Body of pancreas (tissue), 4 donors: ENCODE results near the gene WDR37.
"Not testable (repeated sequence)": the region's sequence is repeated elsewhere in the genome, so short reads cannot be mapped to it uniquely, and the experiment has no call there.

Source experiments
- CTCF ChIP-seq, 7 experiments: fragments of 450-650 bp in 4 of 7; fragments of 200-600 bp in 3 of 7; sonication (generic) in 3 of 7; IDR thresholded peaks; one replicate each; pipeline ENCODE4 v1.5.1; 2016 to 2019; ENCODE audit warnings: antibody characterized with exemption in 7 of 7
- POLR2A ChIP-seq, 3 donors: fragments of 450-650 bp; IDR thresholded peaks; one replicate each; pipeline ENCODE4 v1.6.1; 2016; ENCODE audit warnings: antibody characterized with exemption in 3 of 3, mild to moderate bottlenecking in 2 of 3

GRCh38 chr10:1158536-1158935 is 102.4 kb downstream of the WDR37 start:
- TF ChIP-seq CTCF, POLR2A (IDR thresholded peaks at IDR 0.05): not testable (repeated sequence)
